NB4 (cell line): Measurements from ENCODE around the gene FREM1.

Source experiments
- CTCF ChIP-seq: IDR thresholded peaks from one replicate; pipeline ENCODE4 v1.5.1; 2012; ENCODE audit warnings: low read depth, low read length
- MAX ChIP-seq: IDR thresholded peaks from 2 replicates; pipeline ENCODE4 v1.6.1; 2011; ENCODE audit warnings: low read depth, low read length
- POLR2A ChIP-seq: IDR thresholded peaks from 2 replicates; pipeline ENCODE4 v1.6.1; 2011; ENCODE audit warnings: mild to moderate bottlenecking; ENCODE audit not compliant: insufficient read length; ENCODE audit errors: extremely low read depth

- TF ChIP-seq CTCF (no peak), POLR2A (no peak), MAX (no peak)
Observed at GRCh38 chr9:14704281-14704680, 205.9 kb downstream of the FREM1 start.
